HL-60 (cell line): Measurements from ENCODE around the gene PRDM15.

Source experiments
- DNase-seq, 2 experiments: peaks; one replicate each; pipeline ENCODE4 v3.0.0-alpha.2; 2010 to 2020; ENCODE audit warnings: low read depth in 1 of 2, low spot score in 1 of 2
- H3K27ac ChIP-seq: fragments of 250-450 bp; sonication (Bioruptor Pico); replicated peaks from 2 replicates; pipeline ENCODE4 v1.5.1; 2020; ENCODE audit warnings: mild to moderate bottlenecking, moderate library complexity
- H3K27me3 ChIP-seq: fragments of 250-450 bp; sonication (Bioruptor Pico); 2 replicates; pipeline ENCODE4 v1.5.1; 2021; ENCODE audit warnings: mild to moderate bottlenecking, moderate library complexity; ENCODE audit not compliant: insufficient read depth, poor library complexity, severe bottlenecking
- H3K4me3 ChIP-seq: replicated peaks from 2 replicates; pipeline ENCODE4 v1.5.1; 2011; ENCODE audit warnings: mild to moderate bottlenecking, control low read depth, low read length; ENCODE audit not compliant: insufficient read depth
- CTCF ChIP-seq: IDR thresholded peaks from one replicate; pipeline ENCODE4 v1.5.1; 2011; ENCODE audit warnings: low read length, control low read depth, inconsistent platforms; ENCODE audit not compliant: insufficient read depth
- GABPA ChIP-seq: IDR thresholded peaks from 2 replicates; pipeline ENCODE4 v1.6.1; 2012; ENCODE audit warnings: low read depth
- POLR2AphosphoS5 ChIP-seq: IDR thresholded peaks from 2 replicates; pipeline ENCODE4 v1.6.1; 2012; ENCODE audit warnings: low read depth
- REST ChIP-seq: IDR thresholded peaks from 2 replicates; pipeline ENCODE4 v1.6.1; 2012; ENCODE audit warnings: low read depth; ENCODE audit not compliant: insufficient replicate concordance
- SPI1 ChIP-seq: IDR thresholded peaks from 2 replicates; pipeline ENCODE4 v1.6.1; 2012; ENCODE audit warnings: low read depth, mild to moderate bottlenecking, borderline replicate concordance

Gene PRDM15

GRCh38 chr21:41899426-41900202 is 20.5 kb upstream of the PRDM15 start:
- no peak for DNase-seq
- no peaks in the 10 kb centered on the region for H3K27me3 ChIP-seq
- H3K4me3 ChIP-seq = no peak overlapping the region
- H3K27ac ChIP-seq = no peak overlapping the region
- no peak for TF ChIP-seq REST
- TF ChIP-seq POLR2AphosphoS5 = no peak
- TF ChIP-seq CTCF = no peak
- no peak for TF ChIP-seq GABPA
- TF ChIP-seq SPI1 = no peak

GRCh38 chr21:41898998-41899397 is 19.9 kb upstream of the PRDM15 start:
- H3K27me3 ChIP-seq = no peaks in the 10 kb centered on the region
- H3K27ac ChIP-seq = no peak overlapping the region
- H3K4me3 ChIP-seq = no peak overlapping the region
- TF ChIP-seq CTCF = no peak
- no peak for TF ChIP-seq REST
- no peak for TF ChIP-seq GABPA
- TF ChIP-seq POLR2AphosphoS5 = no peak
- no peak for DNase-seq

GRCh38 chr21:41897700-41898099 is 18.6 kb upstream of the PRDM15 start:
- Histone ChIP-seq H3K27ac (no peak overlapping the region), H3K4me3 (no peak overlapping the region), H3K27me3 (no peaks in the 10 kb centered on the region)
- no peak for DNase-seq
- no peak for TF ChIP-seq POLR2AphosphoS5
- TF ChIP-seq SPI1 = no peak
- TF ChIP-seq CTCF = no peak
- no peak for TF ChIP-seq REST
- TF ChIP-seq GABPA = no peak
